Stimulated activated CD4-positive, alpha-beta T cell treated with anti-CD3 and anti-CD28 coated beads, Interleukin-15, amount 100 ng/mL, for 48 hours (primary cell): ENCODE results near the gene KRT28.
A peak's percentile ranks its signal among the peaks of the same experiment; 100 is the strongest.
"Not testable (repeated sequence)": the region's sequence is repeated elsewhere in the genome, so short reads cannot be mapped to it uniquely, and the experiment has no call there.

ENCODE experiments used
- DNase-seq, 2 donors: peaks; one replicate each; pipeline ENCODE4 v3.0.0-alpha.2; 2020; ENCODE audit warnings: low read depth in 2 of 2

The KRT28 gene

GRCh38 chr17:40779181-40779909 lies 20.4 kb downstream of the KRT28 start:
- DNase-seq = peak in 1 of 2 donors; percentile 4

- DNase-seq = no peak
Measured at GRCh38 chr17:40778461-40778860, 21.3 kb downstream of the KRT28 start.

GRCh38 chr17:40777971-40778370 lies 21.8 kb downstream of the KRT28 start:
- no peak for DNase-seq

DNA sequence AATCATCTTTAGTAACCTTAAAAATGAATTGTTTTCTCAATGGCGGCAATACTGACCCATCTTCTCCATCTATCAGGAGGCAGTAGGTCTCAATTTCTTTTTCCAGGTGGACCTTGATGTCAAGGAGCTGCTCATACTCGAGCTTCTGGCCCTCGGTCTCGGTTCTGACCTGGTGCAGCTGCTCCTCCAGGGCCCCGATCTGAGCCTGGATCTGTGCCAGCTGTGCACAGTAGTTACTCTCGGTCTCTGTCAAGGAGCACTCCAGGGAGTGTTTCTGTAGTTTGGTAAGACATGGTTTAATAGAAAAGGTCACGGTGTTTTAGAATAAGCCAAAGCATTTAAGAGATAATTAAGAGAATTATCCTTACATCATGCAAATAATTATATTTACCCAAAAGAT lies 22.3 kb downstream of the KRT28 start:
- no peak for DNase-seq

- no peak for DNase-seq
Measured at GRCh38 chr17:40775945-40776344, 23.8 kb downstream of the KRT28 start.

DNA sequence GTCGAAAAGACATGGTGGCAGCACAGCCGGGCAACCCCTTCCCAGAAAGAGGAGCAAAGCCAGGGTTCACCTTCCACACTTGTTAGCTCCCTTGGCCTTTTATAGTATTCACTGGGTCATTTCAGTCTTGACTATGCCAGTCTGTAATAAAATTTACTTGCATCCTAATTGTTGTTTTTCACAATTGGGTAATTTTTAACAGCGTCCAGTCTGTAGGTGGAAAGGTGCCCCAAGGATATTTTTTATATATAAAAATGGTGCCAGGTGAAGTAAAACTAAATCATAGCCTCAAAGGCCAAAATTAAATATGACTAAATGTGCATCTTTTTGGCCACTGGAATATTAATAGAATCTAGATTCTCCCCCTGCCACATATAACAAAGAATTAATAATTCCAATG lies 27.7 kb downstream of the KRT28 start, which contains the start of gene KRT26:
Gene KRT26, minus strand, starts transcription at position 101 of the 400 bp plus-strand sequence. Its CDS starts 88 bp downstream, at position 13.
- no peak for DNase-seq

DNA sequence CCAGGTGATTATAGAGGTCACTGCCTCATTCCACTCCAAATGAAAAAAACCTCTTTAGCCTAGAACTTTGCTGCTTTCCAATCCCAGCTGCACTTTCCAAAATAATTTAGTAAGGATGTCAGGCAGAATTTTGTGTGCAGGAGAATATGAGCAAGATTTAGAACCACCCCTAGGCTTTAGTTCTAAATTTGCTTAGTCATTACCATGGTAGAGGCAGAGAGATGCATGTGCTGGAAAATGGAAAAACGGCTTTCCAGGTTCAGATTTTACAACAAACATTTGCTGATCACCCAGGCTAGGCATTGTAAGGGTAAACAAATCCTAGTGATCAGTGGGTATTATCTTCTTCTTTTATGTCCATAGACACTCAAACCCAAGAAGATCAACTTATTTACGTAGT lies 34.1 kb downstream of the KRT28 start:
- no peak for DNase-seq

GRCh38 chr17:40763752-40764151 lies 36.0 kb downstream of the KRT28 start:
- DNase-seq = no peak

- no peak for DNase-seq
Measured at GRCh38 chr17:40760105-40761016, 39.4 kb downstream of the KRT28 start.

GRCh38 chr17:40755231-40755630 lies 44.5 kb downstream of the KRT28 start, which contains the start of gene KRT25:
TSS of gene KRT25 (minus strand) at chr17:40755331. CDS start at chr17:40755271, 60 bp downstream.
- no peak for DNase-seq

GRCh38 chr17:40753804-40754203 lies 46.0 kb downstream of the KRT28 start:
- DNase-seq = no peak

DNA sequence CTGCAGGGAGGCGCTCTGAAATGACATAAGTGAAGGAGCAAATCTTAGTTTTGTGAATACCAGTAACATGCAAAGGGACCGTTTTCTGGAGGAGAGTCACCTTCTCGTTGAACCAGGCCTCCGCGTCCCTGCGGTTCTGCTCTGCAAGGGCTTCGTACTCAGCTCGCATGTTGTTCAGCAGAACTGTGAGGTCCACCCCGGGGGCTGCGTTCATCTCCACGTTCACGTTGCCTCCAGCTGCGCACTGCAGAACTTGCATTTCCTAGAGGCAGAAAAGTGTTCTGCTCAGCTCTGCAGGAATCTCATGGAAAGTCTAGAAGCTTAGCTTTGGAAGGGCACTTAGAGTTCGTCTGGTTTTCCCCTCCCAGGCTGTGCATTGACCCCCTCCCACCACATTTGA lies 48.7 kb downstream of the KRT28 start:
- no peak for DNase-seq

DNA sequence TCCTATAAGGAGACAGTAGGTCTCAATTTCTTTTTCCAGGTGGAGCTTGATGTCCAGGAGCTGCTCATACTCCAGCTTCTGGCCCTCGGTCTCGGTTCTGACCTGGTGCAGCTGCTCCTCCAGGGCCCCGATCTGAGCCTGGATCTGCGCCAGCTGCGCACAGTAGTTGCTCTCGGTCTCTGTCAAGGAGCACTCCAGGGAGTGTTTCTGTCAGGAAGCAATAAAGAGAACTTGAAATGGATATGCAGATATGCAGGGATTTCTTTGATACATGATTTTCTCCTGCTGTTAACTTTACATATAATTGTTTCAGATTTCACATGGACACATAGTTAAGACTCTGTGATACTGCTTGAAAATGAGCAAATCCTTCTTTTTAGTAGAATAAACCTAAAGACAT lies 49.4 kb downstream of the KRT28 start:
- no peak for DNase-seq

GRCh38 chr17:40748666-40749065 lies 51.1 kb downstream of the KRT28 start:
- DNase-seq = not testable (repeated sequence)
